OCI-LY7 (cell line): Measurements from ENCODE around the gene STAC. TPM values are rescaled to one million over a fixed set of nuclear protein-coding genes. Genes with fewer than 3 reads are reported as not detected.

ENCODE experiments used
- BruUV-seq: library from RNA; stranded (reverse); fragments of 400-500 nt; replicated peaks from 2 replicates; lab custom pipeline; 2021; lab: Mats Ljungman, UMichigan
- CTCF ChIA-PET: fragments of 300-600 bp; sonication (Branson Sonifier 250); formaldehyde crosslinking; loops from one replicate; lab custom pipeline; 2022; ENCODE audit warnings: antibody characterized with exemption; ENCODE audit not compliant: unreplicated experiment; lab: Charles Lee
- POLR2A ChIA-PET: fragments of 300-600 bp; sonication (Branson Sonifier 250); formaldehyde crosslinking; loops from one replicate; lab custom pipeline; 2022; ENCODE audit warnings: antibody characterized with exemption; lab: Charles Lee
- DNase-seq: peaks from one replicate; pipeline ENCODE4 v3.0.0-alpha.2; 2015; ENCODE audit warnings: low spot score
- H2AFZ ChIP-seq: fragments of 200-600 bp; sonication (generic), shearing (Covaris generic); 2 replicates; pipeline ENCODE4 v1.6.1; 2014; ENCODE audit warnings: mild to moderate bottlenecking, antibody characterized with exemption, low read length, moderate library complexity
- H3K27ac ChIP-seq: fragments of 200-600 bp; sonication (generic); 2 replicates; pipeline ENCODE4 v1.5.1; 2014; ENCODE audit warnings: mixed run types, low read depth, mild to moderate bottlenecking, moderate library complexity, low read length, inconsistent platforms; ENCODE audit not compliant: poor library complexity, severe bottlenecking
- H3K36me3 ChIP-seq: fragments of 200-600 bp; sonication (generic); 2 replicates; pipeline ENCODE4 v1.6.1; 2014; ENCODE audit warnings: mild to moderate bottlenecking, antibody characterized with exemption, low read length, moderate library complexity, mixed read lengths; ENCODE audit not compliant: insufficient read depth
- H3K4me1 ChIP-seq: fragments of 200-600 bp; sonication (generic); 2 replicates; pipeline ENCODE4 v1.5.1; 2014; ENCODE audit warnings: mild to moderate bottlenecking, low read length; ENCODE audit not compliant: insufficient read depth, poor library complexity, severe bottlenecking
- H3K4me2 ChIP-seq: fragments of 200-600 bp; sonication (generic); 2 replicates; pipeline ENCODE4 v1.6.1; 2014; ENCODE audit warnings: mild to moderate bottlenecking, low read length
- H3K4me3 ChIP-seq: fragments of 200-600 bp; sonication (generic); 2 replicates; pipeline ENCODE4 v1.5.1; 2014; ENCODE audit warnings: mild to moderate bottlenecking, low read depth, low read length; ENCODE audit not compliant: poor library complexity, severe bottlenecking
- H3K79me2 ChIP-seq: fragments of 200-600 bp; sonication (generic); 2 replicates; pipeline ENCODE4 v1.6.1; 2016; ENCODE audit warnings: low read depth, mild to moderate bottlenecking, low read length, moderate library complexity, mixed read lengths; ENCODE audit not compliant: insufficient read depth
- H3K9me2 ChIP-seq: fragments of 200-600 bp; sonication (generic); 2 replicates; pipeline ENCODE4 v1.6.1; 2016; ENCODE audit warnings: mild to moderate bottlenecking, low read length, mixed read lengths; ENCODE audit not compliant: insufficient read depth
- H3K9me3 ChIP-seq: fragments of 200-600 bp; sonication (generic); 2 replicates; pipeline ENCODE4 v1.6.1; 2014; ENCODE audit warnings: mild to moderate bottlenecking, mixed run types, low read length, mixed read lengths
- H4K20me1 ChIP-seq: fragments of 200-600 bp; sonication (generic); 2 replicates; pipeline ENCODE4 v1.6.1; 2014; ENCODE audit warnings: mild to moderate bottlenecking, antibody characterized with exemption, low read length, moderate library complexity, mixed read lengths; ENCODE audit not compliant: insufficient read depth
- CTCF ChIP-seq: fragments of 200-600 bp; sonication (generic); conservative IDR thresholded peaks from 2 replicates; pipeline ENCODE4 v1.5.1; 2014; ENCODE audit warnings: mild to moderate bottlenecking, antibody characterized with exemption, low read length, moderate library complexity, mixed read lengths
- EZH2phosphoT487 ChIP-seq: fragments of 200-600 bp; sonication (generic); IDR thresholded peaks from 2 replicates; pipeline ENCODE4 v1.6.1; 2018; ENCODE audit warnings: low read depth, borderline replicate concordance, mild to moderate bottlenecking, mixed run types, antibody characterized with exemption, low read length, moderate library complexity, mixed read lengths
- intact Hi-C: fragments of 100-400 bp; cut with micrococcal nuclease; formaldehyde crosslinking; loops from one replicate; pipeline ENCODE4 v1.10.0; 2022; ENCODE audit not compliant: unreplicated experiment
- total RNA-seq, 2 experiments: library from RNA; depleted of rRNA in 1 of 2; stranded (reverse); fragments of >200 nt in 1 of 2; shearing (Covaris generic) in 1 of 2; gene quantifications; 2 replicates each; pipeline ENCODE4 v1.2.3, GENCODE V29; 2014 to 2022

The STAC gene
- total RNA-seq, 2 experiments from 2014 or later: not detected

DNA sequence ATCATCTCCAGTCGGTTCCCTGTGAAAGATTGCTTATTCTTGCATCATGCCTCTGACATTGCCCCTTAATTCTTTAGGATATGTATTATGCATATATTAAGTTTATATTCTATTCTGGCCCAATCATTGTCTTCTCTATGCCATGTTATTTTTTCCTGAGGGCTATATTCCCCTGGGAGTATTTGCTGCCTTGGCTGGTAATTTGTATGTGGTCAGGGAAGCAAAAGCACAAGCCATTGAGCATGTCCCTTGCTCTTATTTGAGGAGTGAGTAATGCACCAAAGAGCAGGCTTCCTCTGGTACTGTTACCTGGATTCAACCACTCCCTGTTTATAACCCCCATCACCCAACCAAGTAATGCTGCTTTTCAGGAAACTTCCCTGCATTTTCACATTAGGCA lies 36.3 kb downstream of the STAC start:
- TF ChIP-seq CTCF: no peak
- TF ChIP-seq EZH2phosphoT487: no peak
- Histone ChIP-seq H3K4me2 (no peak overlapping the region), H2AFZ (no peak overlapping the region), H3K27ac (no peak overlapping the region), H3K4me3 (no peak overlapping the region), H3K36me3 (no peaks in the 10 kb centered on the region), H3K4me1 (no peaks in the 10 kb centered on the region), H3K9me3 (no peaks in the 10 kb centered on the region), H3K9me2 (no peaks in the 10 kb centered on the region), H4K20me1 (no peaks in the 10 kb centered on the region), H3K79me2 (no peaks in the 10 kb centered on the region)
- ChIA-PET CTCF (no interaction called here), POLR2A (no interaction called here)
- intact Hi-C loops: no loop called here
- BruUV-seq: no TSS peak
- no peak for DNase-seq

GRCh38 chr3:36417237-36417636 lies 36.9 kb downstream of the STAC start:
- H3K36me3 ChIP-seq: no peaks in the 10 kb centered on the region

More at GRCh38 chr3:36417237-36417636, 36.9 kb downstream of the STAC start:
- Histone ChIP-seq H3K4me1 (no peaks in the 10 kb centered on the region), H3K27ac (no peak overlapping the region), H3K9me2 (no peaks in the 10 kb centered on the region), H3K79me2 (no peaks in the 10 kb centered on the region), H3K9me3 (no peaks in the 10 kb centered on the region), H2AFZ (no peak overlapping the region), H4K20me1 (no peaks in the 10 kb centered on the region), H3K4me2 (no peak overlapping the region), H3K4me3 (no peak overlapping the region)
- POLR2A ChIA-PET: no interaction called here
- TF ChIP-seq CTCF: no peak
- no peak for TF ChIP-seq EZH2phosphoT487
- no TSS peak for BruUV-seq
- CTCF ChIA-PET: no interaction called here
- no peak for DNase-seq
- intact Hi-C loops: no loop called here
